OCI-LY1 (cell line): ENCODE measurements around the gene NCOA5.

Source experiments
- CTCF ChIP-seq: fragments of 200-600 bp; sonication (generic), shearing (Covaris generic); IDR thresholded peaks from 2 replicates; pipeline ENCODE4 v1.5.1; 2017; ENCODE audit warnings: mild to moderate bottlenecking, antibody characterized with exemption, low read length, moderate library complexity, mixed read lengths
- EZH2 ChIP-seq: fragments of 200-600 bp; sonication (generic), shearing (Covaris generic); IDR thresholded peaks from 2 replicates; pipeline ENCODE4 v1.8.0; 2017; ENCODE audit warnings: borderline replicate concordance, mixed run types, mild to moderate bottlenecking, antibody characterized with exemption, low read length, moderate library complexity, mixed read lengths

GRCh38 chr20:46014517-46015396 lies 75.0 kb downstream of the NCOA5 start:
- TF ChIP-seq EZH2 (no peak), CTCF (no peak)
